Measurements from ENCODE around the gene C14orf132.

Gene C14orf132

DNA sequence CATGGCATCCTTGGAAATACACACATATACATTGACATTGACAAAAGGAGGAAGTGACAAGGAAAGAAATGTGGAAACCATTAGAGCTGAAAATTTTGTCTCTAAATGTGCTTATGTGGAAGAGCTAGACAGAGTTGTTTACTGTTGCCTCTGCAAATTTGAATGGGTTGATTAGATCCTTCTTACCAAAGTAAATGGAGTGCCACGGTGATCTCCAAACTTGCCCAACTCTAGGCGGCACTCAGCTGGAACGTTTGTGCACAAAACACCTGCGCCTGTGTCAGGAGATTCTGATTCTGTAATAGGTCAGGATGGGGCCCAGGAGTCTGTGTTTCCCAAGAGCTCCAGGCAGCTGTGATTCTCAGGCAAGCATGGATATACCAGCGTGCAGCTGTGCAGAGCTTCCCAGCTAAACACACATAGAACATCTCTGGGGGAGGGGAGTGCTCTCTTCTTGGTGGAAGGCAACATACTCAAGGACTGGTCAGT, 87.7 kb downstream of the C14orf132 start:
- TF ChIP-seq SIN3A (IDR thresholded peaks at IDR 0.05; ENCODE audit: borderline replicate concordance, insufficient read depth, low read length): no peak
- TF ChIP-seq TAF1 (IDR thresholded peaks at IDR 0.05; ENCODE audit: borderline replicate concordance, insufficient read depth, low read length): no peak
- TF ChIP-seq POLR2AphosphoS5 (IDR thresholded peaks at IDR 0.05; ENCODE audit: low read depth, low read length): no peak
- no peak for TF ChIP-seq FOXP2 (optimal IDR thresholded peaks at IDR 0.05; ENCODE audit: borderline replicate concordance, extremely low read depth, extremely low read length, insufficient read depth)
- no peak for TF ChIP-seq REST (IDR thresholded peaks at IDR 0.05; ENCODE audit: insufficient read depth in 1 of 2, low read depth in 2 of 2, low read length in 2 of 2)

- no peak for TF ChIP-seq FOXP2 (optimal IDR thresholded peaks at IDR 0.05; ENCODE audit: borderline replicate concordance, extremely low read depth, extremely low read length, insufficient read depth)
- no peak for TF ChIP-seq REST (IDR thresholded peaks at IDR 0.05; ENCODE audit: insufficient read depth in 1 of 2, low read depth in 2 of 2, low read length in 2 of 2)
- no peak for TF ChIP-seq TAF1 (IDR thresholded peaks at IDR 0.05; ENCODE audit: borderline replicate concordance, insufficient read depth, low read length)
Observed at GRCh38 chr14:96129128-96129736, 90.1 kb downstream of the C14orf132 start.

DNA sequence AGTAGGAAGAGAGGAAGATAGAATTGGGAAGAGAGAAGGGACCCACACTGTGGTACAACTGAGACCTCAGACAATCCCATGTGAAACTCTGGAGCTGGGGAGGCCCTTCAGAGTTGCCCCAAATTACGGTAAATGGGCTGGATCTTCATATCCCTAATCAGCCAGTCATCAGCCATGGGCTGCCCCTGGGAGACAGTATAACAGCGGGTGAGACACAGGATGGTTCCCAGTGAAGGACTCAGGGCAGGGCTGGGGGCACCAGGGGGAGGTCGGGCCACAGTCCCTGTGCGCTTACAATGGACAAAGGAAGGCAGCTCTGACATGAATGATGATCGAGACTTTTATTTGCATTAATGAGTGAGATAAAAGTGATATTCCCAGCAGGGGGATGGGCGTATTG, 91.2 kb downstream of the C14orf132 start:
- TF ChIP-seq TAF1 (IDR thresholded peaks at IDR 0.05; ENCODE audit: borderline replicate concordance, insufficient read depth, low read length) (no peak), SIN3A (IDR thresholded peaks at IDR 0.05; ENCODE audit: borderline replicate concordance, insufficient read depth, low read length) (no peak), FOXP2 (optimal IDR thresholded peaks at IDR 0.05; ENCODE audit: borderline replicate concordance, extremely low read depth, extremely low read length, insufficient read depth) (no peak), POLR2AphosphoS5 (IDR thresholded peaks at IDR 0.05; ENCODE audit: low read depth, low read length) (no peak), REST (IDR thresholded peaks at IDR 0.05; ENCODE audit: insufficient read depth in 1 of 2, low read depth in 2 of 2, low read length in 2 of 2) (no peak)

DNA sequence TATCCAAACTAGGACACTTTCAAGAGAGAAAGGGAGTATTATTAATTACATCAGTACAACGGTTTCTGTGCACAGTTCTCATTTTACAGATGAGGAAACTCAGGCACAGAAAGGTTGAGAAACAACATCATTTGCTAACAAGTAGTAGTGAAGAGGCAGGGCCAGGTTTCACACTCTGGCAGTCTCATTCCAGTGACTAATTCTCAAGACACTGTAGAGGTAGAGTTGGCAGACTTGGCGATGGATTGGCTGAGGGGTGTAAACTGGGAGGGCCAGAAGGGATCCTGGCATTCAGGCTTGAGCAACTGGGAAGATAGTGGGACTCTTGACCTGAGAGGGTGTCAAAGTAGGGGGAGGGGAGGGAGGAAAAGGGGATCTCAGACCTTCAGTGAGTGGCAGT, 91.7 kb downstream of the C14orf132 start:
- TF ChIP-seq FOXP2 (optimal IDR thresholded peaks at IDR 0.05; ENCODE audit: borderline replicate concordance, extremely low read depth, extremely low read length, insufficient read depth) (no peak), TAF1 (IDR thresholded peaks at IDR 0.05; ENCODE audit: borderline replicate concordance, insufficient read depth, low read length) (no peak), POLR2AphosphoS5 (IDR thresholded peaks at IDR 0.05; ENCODE audit: low read depth, low read length) (no peak), REST (IDR thresholded peaks at IDR 0.05; ENCODE audit: insufficient read depth in 1 of 2, low read depth in 2 of 2, low read length in 2 of 2) (no peak), SIN3A (IDR thresholded peaks at IDR 0.05; ENCODE audit: borderline replicate concordance, insufficient read depth, low read length) (no peak)

DNA sequence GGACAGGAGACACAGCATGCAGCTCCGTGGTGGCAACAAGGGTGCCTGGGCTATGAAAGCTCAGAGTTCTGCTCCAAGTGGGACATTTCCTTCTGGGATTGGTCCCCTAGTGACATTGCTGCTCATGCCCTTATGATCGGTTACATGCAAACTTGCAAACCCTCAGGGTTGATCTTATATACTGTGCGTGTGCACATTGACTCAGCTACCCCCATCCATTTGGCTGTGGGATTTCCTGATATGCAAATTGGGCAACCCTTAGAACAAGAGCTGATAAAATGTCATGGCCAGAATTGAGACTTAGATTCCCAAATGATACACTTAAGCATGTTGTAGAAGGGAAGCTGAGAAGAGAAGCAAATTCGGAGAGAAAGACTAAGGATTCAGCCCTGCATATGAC, 92.7 kb downstream of the C14orf132 start:
- TF ChIP-seq POLR2AphosphoS5 (IDR thresholded peaks at IDR 0.05; ENCODE audit: low read depth, low read length): no peak
- TF ChIP-seq SIN3A (IDR thresholded peaks at IDR 0.05; ENCODE audit: borderline replicate concordance, insufficient read depth, low read length): no peak
- TF ChIP-seq FOXP2 (optimal IDR thresholded peaks at IDR 0.05; ENCODE audit: borderline replicate concordance, extremely low read depth, extremely low read length, insufficient read depth): no peak
- no peak for TF ChIP-seq TAF1 (IDR thresholded peaks at IDR 0.05; ENCODE audit: borderline replicate concordance, insufficient read depth, low read length)
- TF ChIP-seq REST (IDR thresholded peaks at IDR 0.05; ENCODE audit: insufficient read depth in 1 of 2, low read depth in 2 of 2, low read length in 2 of 2): no peak
